ENCODE measurements around the gene CSNK1A1L. TPM values are rescaled to one million over a fixed set of nuclear protein-coding genes. Genes with fewer than 3 reads are reported as not detected.

CSNK1A1L gene
- polyA plus RNA-seq (ENCODE audit: insufficient read length in 3 of 3), result under 1 TPM; 0.09 to 0.12 (median 0.11) TPM
- long read RNA-seq, donor 1, partial matches to known transcripts, result 0 of 1 reads
- long read RNA-seq, donor 1, other reads (novel, unspliced or antisense), result 0 of 1 reads
- long read RNA-seq, donor 2, result 0 reads
- long read RNA-seq, donor 3, result 0 reads
- long read RNA-seq, donor 4, partial matches to known transcripts, result 0 of 2 reads
- long read RNA-seq, donor 4, other reads (novel, unspliced or antisense), result 0 of 2 reads
- long read RNA-seq, donor 5, partial matches to known transcripts, result 0 of 2 reads
- long read RNA-seq, donor 5, other reads (novel, unspliced or antisense), result 0 of 2 reads
- long read RNA-seq, donor 6, result 0 reads
- long read RNA-seq, donor 7, partial matches to known transcripts, result 0 of 1 reads
- long read RNA-seq, donor 7, other reads (novel, unspliced or antisense), result 0 of 1 reads
- long read RNA-seq, donor 8, result 0 reads
- long read RNA-seq, donor 9, result 0 reads
- long read RNA-seq, donor 10, partial matches to known transcripts, result 0 of 1 reads
- long read RNA-seq, donor 10, other reads (novel, unspliced or antisense), result 0 of 1 reads
- long read RNA-seq, donor 11, result 0 reads
- long read RNA-seq, donor 12, result 0 reads
- long read RNA-seq, donor 13, result 0 reads
- long read RNA-seq, donor 14, result 0 reads
- long read RNA-seq, donor 15, result 0 reads
- long read RNA-seq, donor 16, result 0 reads

DNA sequence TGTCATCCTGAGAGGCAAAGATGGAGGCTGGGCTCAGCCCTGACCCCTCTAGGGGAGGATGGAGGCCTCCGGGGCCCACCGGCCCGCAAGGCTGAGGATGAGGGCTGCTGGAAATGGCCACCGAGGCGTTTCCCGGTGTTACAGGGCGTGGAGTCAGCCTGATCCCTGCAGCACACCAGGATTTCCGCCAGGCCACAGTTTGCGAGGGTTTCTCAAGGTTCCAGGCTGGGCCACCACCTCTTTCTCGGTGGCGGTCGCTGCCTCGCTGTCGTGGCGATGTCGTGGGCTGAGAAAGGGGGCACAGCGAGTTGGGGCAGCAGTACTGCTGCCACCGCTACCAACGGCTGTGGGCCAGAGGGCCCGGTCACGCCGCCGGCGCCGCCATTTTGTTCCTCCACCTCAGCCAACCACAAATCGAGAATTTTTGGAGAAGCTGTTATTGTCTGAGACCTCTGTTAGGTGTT lies at the start of gene CSNK1A1L:
TSS of gene CSNK1A1L (minus strand) at position 414 of the 464 bp plus-strand sequence. CDS start at position 6, 408 bp downstream.
- no peak for DNase-seq

- DNase-seq, result no peak
These were observed 43.9 kb upstream of the CSNK1A1L start for GRCh38 chr13:37149380-37149779.

- DNase-seq, result no peak
These were observed 43.0 kb upstream of the CSNK1A1L start for GRCh38 chr13:37148501-37148900.

DNA sequence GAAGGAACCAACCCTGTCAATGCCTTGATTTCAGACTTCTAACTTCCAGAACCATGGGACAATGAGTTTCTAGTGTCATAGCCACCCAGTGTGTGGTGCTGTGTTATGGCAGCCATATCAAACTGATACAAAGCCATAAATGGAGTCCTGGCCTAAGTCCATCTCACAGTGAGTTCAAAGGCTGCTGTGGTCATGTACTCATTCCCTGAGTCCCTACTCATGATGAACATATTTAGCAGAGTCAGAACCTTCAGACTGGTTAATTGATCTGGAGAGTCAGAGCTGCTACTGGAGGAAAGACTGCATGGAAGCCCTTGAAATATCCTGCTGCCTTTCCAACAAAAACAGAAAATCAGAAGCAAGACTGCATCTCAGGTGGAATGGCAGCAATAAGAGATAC lies 39.2 kb upstream of the CSNK1A1L start:
- DNase-seq, result no peak

- no peak for DNase-seq
These were observed 38.4 kb upstream of the CSNK1A1L start for GRCh38 chr13:37143911-37144310.

GRCh38 chr13:37142877-37143276 lies 37.4 kb upstream of the CSNK1A1L start:
- no peak for DNase-seq

DNA sequence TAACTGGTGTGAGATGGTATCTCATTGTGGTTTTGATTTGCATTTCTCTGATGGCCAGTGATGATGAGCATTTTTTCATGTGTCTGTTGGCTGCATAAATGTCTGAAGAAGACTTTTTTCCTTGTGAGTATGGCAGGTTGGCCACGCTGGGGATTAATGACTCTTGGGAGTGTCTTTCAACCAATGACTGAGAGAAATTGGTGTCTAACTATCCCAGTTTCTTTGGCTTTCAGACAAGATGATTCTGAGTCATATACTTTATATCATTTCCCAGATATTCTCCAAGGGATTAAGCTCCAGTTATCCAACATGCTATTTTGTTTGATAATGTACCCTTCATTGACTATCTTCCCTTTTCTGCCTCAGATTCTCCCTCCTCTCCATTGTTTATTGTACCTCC lies 35.5 kb upstream of the CSNK1A1L start:
- DNase-seq, result no peak

DNA sequence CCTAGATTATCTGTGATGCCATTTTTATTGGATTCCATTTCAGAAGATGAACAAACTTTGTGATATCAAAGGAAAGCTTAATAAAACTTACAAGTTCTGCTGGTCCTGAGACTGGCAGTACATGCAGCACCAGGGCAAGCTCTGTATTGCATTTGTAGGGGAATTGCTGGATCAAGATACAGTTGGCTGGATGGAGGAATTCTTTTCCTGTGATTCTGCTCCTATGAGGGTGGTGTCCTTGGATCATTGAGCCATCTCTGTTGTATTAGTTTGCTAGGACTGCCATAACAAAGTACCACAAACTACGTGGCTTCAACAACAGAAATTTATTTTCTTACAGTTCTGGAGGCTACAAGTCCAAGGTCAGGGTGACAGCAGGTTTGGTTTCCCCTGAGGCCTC lies 33.9 kb upstream of the CSNK1A1L start:
- DNase-seq, result no peak

DNA sequence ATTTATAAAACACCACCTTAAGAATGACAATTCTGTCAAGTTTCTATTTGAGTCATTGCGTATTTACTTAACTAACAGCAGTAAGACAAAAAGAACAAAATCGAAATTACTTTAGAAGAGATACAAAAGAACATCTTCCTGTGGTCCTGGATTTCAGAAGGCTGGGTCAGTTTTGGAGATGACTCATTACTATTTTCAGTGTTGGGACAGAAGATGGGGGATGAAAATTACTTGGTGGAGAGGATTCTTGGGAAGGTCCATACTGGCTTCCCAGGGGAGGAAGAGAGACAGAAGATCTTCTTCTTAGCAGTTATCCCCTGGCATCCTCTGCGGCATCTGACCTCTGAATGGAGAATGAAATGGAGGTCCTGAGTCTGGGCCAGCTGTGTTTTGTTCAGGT lies 33.5 kb upstream of the CSNK1A1L start:
- DNase-seq, result no peak

DNA sequence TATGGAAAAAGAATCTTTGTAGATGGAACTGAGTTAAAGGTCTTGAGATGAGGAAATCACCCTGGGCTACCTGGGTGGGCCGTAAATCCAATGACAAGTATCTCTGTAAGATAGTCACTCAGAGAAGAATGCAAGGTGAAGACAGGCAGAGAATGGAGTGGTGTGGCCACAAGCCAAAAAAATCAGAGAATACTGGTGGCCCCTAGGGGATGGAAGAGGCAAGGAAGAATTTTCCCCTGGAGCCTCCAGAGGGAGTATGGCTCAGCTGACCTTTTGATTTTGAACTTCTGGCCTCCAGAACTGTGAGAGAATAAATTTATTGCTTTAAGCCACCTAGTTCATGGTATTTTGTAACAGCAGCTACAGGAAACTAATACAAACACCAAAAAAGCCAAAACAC lies 32.7 kb upstream of the CSNK1A1L start:
- no peak for DNase-seq

- no peak for DNase-seq
These were observed 31.2 kb upstream of the CSNK1A1L start for GRCh38 chr13:37136633-37137032.

- DNase-seq, result no peak
These were observed 30.7 kb upstream of the CSNK1A1L start for GRCh38 chr13:37136187-37136586.

DNA sequence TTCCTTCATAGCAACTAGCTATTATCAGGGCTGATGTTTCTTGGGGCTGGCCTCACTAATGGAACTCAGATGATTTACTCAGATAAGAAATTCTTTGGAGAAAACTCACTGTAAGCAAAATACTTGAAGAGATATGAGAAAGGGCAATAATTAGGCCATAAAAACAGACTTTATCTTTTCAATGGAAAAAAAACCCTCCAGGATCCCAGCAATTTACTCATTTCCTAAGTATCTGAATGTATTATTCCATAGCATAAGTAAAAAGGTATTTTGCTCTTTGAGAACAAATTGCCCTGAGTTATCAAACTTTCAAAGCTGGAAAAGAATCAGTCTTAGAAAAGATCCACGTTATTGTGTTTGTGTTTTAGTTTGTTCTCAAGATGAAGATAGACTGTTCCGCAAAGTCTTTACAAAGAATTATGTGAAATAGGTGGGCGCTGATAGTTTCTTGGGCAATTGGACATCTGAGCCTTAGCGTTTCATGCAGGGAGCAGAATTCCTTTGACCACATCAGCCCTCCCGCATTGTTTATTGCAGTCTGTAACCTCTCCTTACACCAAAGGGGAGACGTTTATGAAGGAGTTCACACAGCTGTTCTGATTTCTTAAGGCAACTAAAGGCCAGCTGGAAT lies 29.1 kb upstream of the CSNK1A1L start:
- DNase-seq, result peak; percentile 92

GRCh38 chr13:37132211-37132610 lies 26.7 kb upstream of the CSNK1A1L start:
- no peak for DNase-seq

DNA sequence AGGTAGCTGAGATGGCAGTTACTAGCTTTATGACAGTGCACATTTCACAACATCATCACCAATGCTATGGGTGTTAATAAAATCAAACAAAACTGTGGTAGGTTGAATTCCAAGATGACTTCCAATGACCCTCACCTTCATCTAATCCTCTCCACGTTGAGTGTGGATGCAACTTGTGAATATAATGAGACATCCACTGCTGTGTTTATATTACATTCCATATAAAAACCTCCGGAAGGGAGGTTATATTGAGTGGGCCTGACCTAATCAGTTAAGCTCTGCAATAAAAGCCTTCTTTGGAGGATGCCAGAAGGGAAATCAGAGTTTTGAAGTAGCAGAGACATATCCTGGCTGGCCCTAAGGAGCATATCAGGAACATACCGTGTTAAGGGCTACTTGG lies 25.6 kb upstream of the CSNK1A1L start:
- DNase-seq, result no peak

- DNase-seq, result no peak
These were observed 24.4 kb upstream of the CSNK1A1L start for GRCh38 chr13:37129866-37130265.

GRCh38 chr13:37127691-37128241 lies 22.3 kb upstream of the CSNK1A1L start:
- no peak for DNase-seq

DNA sequence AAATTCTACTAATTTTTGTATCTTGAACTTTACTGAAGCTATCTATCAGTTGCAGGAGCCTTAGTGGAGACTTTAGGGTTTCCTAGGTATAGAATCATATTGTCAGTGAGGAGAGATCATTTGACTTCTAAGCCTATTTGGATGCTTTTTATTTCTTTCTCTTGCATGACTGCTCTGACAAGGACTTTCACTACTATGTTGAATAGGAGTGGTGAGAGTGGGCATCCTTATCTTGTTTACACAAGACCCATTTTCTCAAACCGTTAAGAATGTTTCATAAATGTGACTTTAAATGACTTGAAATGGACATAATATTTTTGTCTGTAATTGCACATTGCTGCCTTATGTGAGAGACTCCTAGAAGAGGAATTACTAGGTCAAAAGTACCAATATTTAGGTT lies 17.9 kb upstream of the CSNK1A1L start:
- DNase-seq, result no peak

DNA sequence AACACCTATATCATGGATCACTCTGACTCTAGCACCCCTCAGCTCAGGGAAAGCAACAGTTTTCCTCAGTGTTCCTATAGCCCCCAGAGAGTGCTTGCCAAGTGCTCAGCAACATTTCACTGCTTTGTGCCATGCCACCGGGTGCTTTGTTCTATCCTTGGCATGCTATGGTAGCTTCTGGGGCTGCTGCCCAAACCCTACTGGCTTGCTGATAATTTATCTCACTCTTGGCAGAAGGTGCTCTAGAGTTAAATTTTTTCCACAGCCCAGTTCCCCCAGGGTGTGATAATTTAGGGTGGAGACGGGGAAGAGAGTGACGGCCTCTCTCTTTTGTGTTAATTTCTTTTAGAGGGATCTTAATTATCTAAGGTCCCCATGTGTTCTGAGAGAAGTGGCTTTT lies 12.6 kb upstream of the CSNK1A1L start:
- DNase-seq, result no peak

DNA sequence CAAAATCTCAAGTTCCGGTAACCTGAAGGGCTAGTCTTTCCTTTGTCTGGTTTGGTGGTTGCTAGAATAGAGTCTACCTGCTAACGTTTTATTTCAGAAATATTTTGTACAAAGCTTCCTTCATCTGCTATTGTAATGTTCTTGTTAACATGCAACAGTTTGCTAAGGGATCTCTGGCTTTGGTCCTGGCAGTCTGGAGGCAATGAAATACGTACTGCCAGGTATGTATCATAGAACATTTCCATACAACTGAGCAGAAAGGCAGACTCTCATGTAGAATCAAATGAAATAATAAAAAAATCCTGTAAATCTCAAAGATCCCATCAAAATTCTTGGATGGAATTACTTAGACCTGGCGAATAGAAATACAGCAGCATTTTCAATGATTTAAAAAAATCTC lies 8.8 kb upstream of the CSNK1A1L start:
- no peak for DNase-seq

DNA sequence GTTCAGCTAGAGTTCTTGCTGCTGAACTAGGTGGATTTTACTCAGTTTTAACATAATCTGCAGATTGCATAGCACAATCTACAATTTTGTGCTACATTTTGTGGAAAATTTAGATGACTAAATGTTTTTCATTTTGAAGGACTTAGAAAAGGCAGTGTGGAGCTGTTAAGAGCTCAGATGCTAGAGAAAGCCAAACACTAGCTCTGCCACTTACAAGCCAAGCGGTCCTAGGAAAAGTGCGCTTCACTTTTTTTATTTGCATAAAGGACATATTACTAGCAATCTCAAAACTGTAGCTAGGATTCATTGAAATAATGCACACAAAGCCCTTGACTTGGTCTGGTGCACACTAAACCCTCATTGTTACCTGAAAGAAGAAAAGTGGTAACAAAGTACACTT lies 8.1 kb upstream of the CSNK1A1L start:
- no peak for DNase-seq

- DNase-seq, result peak; percentile 50
These were observed 3.7 kb upstream of the CSNK1A1L start for GRCh38 chr13:37109051-37109678.
